Stomach (tissue), 19 donors: ENCODE results near the gene SMARCA5. TPM values are rescaled to one million over a fixed set of nuclear protein-coding genes. Genes with fewer than 3 reads are reported as not detected.

Source experiments
- DNase-seq, 2 donors: peaks; one replicate each; pipeline versions ENCODE4 v3.0.0 to v3.0.0-alpha.2; 2013 to 2019
- H3K27ac ChIP-seq, 5 donors: fragments of 200-600 bp in 4 of 5; sonication (generic) in 4 of 5; one replicate each; pipeline ENCODE4 v1.5.1; 2013 to 2019; ENCODE audit warnings: mild to moderate bottlenecking in 1 of 5, moderate library complexity in 1 of 5
- H3K27me3 ChIP-seq, 3 donors: fragments of 200-600 bp; sonication (generic); one replicate each; pipeline ENCODE4 v1.5.1; 2017 to 2019; ENCODE audit warnings: mixed run types in 1 of 3
- H3K36me3 ChIP-seq, 4 donors: fragments of 200-600 bp; sonication (generic); 1 replicate in 3 of 4; 2 replicates in 1 of 4; pipeline ENCODE4 v1.5.1; 2016 to 2019
- H3K4me1 ChIP-seq, 4 donors: fragments of 200-600 bp; sonication (generic); one replicate each; pipeline ENCODE4 v1.5.1; 2016 to 2019
- H3K4me3 ChIP-seq, 4 donors: fragments of 200-600 bp; sonication (generic) in 3 of 4; one replicate each; pipeline ENCODE4 v1.5.1; 2016 to 2019; ENCODE audit warnings: mild to moderate bottlenecking in 1 of 4
- H3K9me3 ChIP-seq, 4 donors: fragments of 200-600 bp; sonication (generic); one replicate each; pipeline ENCODE4 v1.5.1; 2016 to 2019
- EP300 ChIP-seq: sonication (generic); formaldehyde crosslinking; IDR thresholded peaks from one replicate; pipeline ENCODE4 v1.6.1; 2017; ENCODE audit warnings: antibody characterized with exemption
- POLR2A ChIP-seq, 4 donors: fragments of 450-650 bp; IDR thresholded peaks; one replicate each; pipeline ENCODE4 v1.6.1; 2016; ENCODE audit warnings: antibody characterized with exemption in 4 of 4, control low read depth in 2 of 4, mild to moderate bottlenecking in 1 of 4, moderate library complexity in 1 of 4
- POLR2AphosphoS5 ChIP-seq, 3 donors: sonication (generic); formaldehyde crosslinking; IDR thresholded peaks; one replicate each; pipeline ENCODE4 v1.6.1; 2016; ENCODE audit warnings: antibody characterized with exemption in 3 of 3
- WGBS, 5 donors: extraction: QIAGEN DNeasy Blood & Tissue Kit in 3 of 5; methylation state at CpG; one replicate each; pipeline versions ENCODE4 v1.1.5 to v1.1.7; 2013 to 2018; 5-methylcytosine and 5-hydroxymethylcytosine counted together
- intact Hi-C: fragments of 100-400 bp; cut with DNase I; formaldehyde crosslinking; loops from one replicate; pipeline ENCODE4 v1.15.1; 2023; ENCODE audit warnings: low total_unique reads
- long read RNA-seq, 10 donors: transcript quantifications; one replicate each; lab custom pipeline, GENCODE V29; 2026
- polyA plus RNA-seq, 3 donors: library from polyadenylated mRNA; stranded (reverse); fragments of 200-250 nt; gene quantifications; one replicate each; pipeline ENCODE4 v1.2.3, GENCODE V29; 2013
- total RNA-seq, 5 donors: library from RNA; depleted of rRNA; stranded (reverse); fragments of >200 nt; gene quantifications; one replicate each; pipeline versions ENCODE4 v1.1.0 to v1.2.3, GENCODE V29; 2014 to 2016
- TF ChIP-seq, protein P1 (sequence below), 7 experiments: fragments of 450-650 bp in 4 of 7; fragments of 200-600 bp in 3 of 7; sonication (generic) in 3 of 7; IDR thresholded peaks; one replicate each; pipeline ENCODE4 v1.5.1; 2016 to 2019; ENCODE audit warnings: antibody characterized with exemption in 7 of 7, control low read depth in 2 of 7, mild to moderate bottlenecking in 1 of 7
- donor health status: healthy with polysubstance abuse.
- donor health status: Bipolar disorder and iron deficiency.
- donor health status: healthy.

Gene SMARCA5, protein sequence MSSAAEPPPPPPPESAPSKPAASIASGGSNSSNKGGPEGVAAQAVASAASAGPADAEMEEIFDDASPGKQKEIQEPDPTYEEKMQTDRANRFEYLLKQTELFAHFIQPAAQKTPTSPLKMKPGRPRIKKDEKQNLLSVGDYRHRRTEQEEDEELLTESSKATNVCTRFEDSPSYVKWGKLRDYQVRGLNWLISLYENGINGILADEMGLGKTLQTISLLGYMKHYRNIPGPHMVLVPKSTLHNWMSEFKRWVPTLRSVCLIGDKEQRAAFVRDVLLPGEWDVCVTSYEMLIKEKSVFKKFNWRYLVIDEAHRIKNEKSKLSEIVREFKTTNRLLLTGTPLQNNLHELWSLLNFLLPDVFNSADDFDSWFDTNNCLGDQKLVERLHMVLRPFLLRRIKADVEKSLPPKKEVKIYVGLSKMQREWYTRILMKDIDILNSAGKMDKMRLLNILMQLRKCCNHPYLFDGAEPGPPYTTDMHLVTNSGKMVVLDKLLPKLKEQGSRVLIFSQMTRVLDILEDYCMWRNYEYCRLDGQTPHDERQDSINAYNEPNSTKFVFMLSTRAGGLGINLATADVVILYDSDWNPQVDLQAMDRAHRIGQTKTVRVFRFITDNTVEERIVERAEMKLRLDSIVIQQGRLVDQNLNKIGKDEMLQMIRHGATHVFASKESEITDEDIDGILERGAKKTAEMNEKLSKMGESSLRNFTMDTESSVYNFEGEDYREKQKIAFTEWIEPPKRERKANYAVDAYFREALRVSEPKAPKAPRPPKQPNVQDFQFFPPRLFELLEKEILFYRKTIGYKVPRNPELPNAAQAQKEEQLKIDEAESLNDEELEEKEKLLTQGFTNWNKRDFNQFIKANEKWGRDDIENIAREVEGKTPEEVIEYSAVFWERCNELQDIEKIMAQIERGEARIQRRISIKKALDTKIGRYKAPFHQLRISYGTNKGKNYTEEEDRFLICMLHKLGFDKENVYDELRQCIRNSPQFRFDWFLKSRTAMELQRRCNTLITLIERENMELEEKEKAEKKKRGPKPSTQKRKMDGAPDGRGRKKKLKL
- total RNA-seq (10 to 100 TPM; 15.2 to 78.0 (median 23.8) TPM), polyA plus RNA-seq (10 to 100 TPM; 10.3 to 13.3 (median 11.6) TPM)
- long read RNA-seq, donor 1, full-length matches to known transcripts, result 1 of 24 reads
- long read RNA-seq, donor 1, partial matches to known transcripts, result 23 of 24 reads
- long read RNA-seq, donor 1, other reads (novel, unspliced or antisense), result 0 of 24 reads
- long read RNA-seq, donor 2, full-length matches to known transcripts, result 8 of 8 reads
- long read RNA-seq, donor 2, partial matches to known transcripts, result 0 of 8 reads
- long read RNA-seq, donor 2, other reads (novel, unspliced or antisense), result 0 of 8 reads
- long read RNA-seq, donor 3, result 0 reads
- long read RNA-seq, donor 4, result 0 reads
- long read RNA-seq, donor 5, full-length matches to known transcripts, result 2 of 12 reads
- long read RNA-seq, donor 5, partial matches to known transcripts, result 10 of 12 reads
- long read RNA-seq, donor 5, other reads (novel, unspliced or antisense), result 0 of 12 reads
- long read RNA-seq, donor 6, full-length matches to known transcripts, result 4 of 21 reads
- long read RNA-seq, donor 6, partial matches to known transcripts, result 17 of 21 reads
- long read RNA-seq, donor 6, other reads (novel, unspliced or antisense), result 0 of 21 reads
- long read RNA-seq, donor 7, full-length matches to known transcripts, result 4 of 4 reads
- long read RNA-seq, donor 7, partial matches to known transcripts, result 0 of 4 reads
- long read RNA-seq, donor 7, other reads (novel, unspliced or antisense), result 0 of 4 reads
- long read RNA-seq, donor 8, full-length matches to known transcripts, result 3 of 8 reads
- long read RNA-seq, donor 8, partial matches to known transcripts, result 5 of 8 reads
- long read RNA-seq, donor 8, other reads (novel, unspliced or antisense), result 0 of 8 reads
- long read RNA-seq, donor 9, full-length matches to known transcripts, result 2 of 10 reads
- long read RNA-seq, donor 9, partial matches to known transcripts, result 8 of 10 reads
- long read RNA-seq, donor 9, other reads (novel, unspliced or antisense), result 0 of 10 reads
- long read RNA-seq, donor 10, full-length matches to known transcripts, result 1 of 7 reads
- long read RNA-seq, donor 10, partial matches to known transcripts, result 6 of 7 reads
- long read RNA-seq, donor 10, other reads (novel, unspliced or antisense), result 0 of 7 reads

DNA sequence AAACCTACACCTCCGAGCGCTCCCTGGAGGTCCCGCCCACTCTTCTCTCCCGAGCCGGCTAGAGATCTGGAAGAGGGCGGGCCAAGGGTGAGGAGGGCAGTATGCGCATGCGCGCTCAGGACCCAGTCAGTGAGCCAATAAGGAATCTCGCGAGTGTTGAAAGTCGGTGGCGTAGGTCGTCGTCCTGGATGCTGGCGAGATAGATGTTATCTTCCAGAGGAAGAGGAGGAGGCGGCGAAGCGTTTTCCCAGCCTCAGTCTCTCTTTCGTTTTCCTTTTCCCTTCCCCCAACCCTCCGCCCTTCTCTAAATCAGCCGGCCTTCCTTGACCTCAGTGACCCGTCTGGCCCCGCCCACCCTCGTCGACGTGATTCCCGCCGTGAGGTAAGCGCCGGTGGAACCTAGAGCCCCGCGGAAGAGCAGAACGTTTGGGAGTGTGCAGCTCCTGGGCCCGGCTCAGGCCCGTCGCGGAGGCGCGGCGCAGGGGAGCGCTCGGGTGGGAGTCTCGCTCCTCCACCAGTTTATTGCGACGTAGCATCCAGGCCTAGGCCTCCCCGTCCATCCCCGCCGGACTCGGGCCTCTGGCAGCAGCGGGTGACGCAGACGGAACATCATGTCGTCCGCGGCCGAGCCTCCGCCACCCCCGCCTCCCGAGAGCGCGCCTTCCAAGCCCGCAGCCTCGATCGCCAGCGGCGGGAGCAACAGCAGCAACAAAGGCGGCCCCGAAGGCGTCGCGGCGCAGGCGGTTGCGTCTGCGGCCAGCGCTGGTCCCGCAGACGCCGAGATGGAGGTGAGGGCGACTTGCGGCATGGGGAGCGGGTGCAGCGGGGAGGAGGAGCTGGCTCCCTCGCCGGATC, at the start of gene SMARCA5:
Gene SMARCA5 (plus strand): TSS at position 389 of the 855 bp plus-strand sequence. CDS start 223 bp downstream, at position 612.
- WGBS, 5 donors, result 0 to 1% (median 0%) methylated on average over 48 to 86 of the region's 86 CpGs
- intact Hi-C loops, result no loop called here

DNA sequence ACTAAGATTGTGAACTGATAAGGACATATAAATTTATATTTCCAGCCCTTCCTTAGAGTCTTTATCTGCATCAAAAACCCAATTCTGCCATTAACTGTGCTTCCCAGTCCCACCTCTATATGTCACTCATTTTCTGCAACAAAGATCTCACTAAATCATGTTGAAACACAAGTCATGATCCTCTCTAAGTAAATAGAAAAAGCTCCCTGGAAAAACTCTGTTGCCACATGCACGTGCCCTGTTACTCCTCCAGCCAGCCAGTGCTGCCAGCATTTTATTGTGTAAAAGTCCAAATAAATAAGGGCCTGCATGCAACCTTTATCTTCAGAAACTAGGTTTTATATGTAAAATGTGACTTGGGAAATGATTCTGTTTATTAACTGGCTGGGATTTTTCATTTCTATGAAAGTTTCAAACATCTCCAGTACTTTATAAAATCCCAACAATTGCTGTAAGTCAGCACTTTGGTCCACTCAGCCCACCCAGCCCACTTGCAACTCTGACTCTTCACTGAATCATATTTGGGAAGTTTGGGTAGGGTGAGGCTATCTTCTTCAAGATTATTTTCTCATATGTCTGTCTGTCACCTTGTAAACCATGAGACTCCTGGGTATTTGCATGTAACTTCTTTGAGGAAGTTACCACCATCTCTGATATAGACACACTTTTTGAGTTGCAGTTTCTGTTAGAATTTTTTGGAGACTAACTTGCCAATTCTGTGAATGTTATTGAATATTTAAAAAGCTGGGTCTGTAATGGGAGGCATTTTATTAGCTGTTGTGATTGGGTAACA, 40.0 kb upstream of the SMARCA5 start:
- H3K36me3 ChIP-seq, result peaks cover 6 to 49% (median 26%) of the 10 kb centered on the region in 4 donors

More for the DNA sequence above, at the start of gene SMARCA5:
- H3K9me3 ChIP-seq, result no peaks in the 10 kb centered on the region
- TF ChIP-seq POLR2AphosphoS5 (IDR thresholded peaks at IDR 0.05) (peak; percentile 75 to 96 (median 89)), POLR2A (IDR thresholded peaks at IDR 0.05) (peak in 2 of 4 donors; percentile 66 to 84), EP300 (no peak)
- TF ChIP-seq, protein P1, sequence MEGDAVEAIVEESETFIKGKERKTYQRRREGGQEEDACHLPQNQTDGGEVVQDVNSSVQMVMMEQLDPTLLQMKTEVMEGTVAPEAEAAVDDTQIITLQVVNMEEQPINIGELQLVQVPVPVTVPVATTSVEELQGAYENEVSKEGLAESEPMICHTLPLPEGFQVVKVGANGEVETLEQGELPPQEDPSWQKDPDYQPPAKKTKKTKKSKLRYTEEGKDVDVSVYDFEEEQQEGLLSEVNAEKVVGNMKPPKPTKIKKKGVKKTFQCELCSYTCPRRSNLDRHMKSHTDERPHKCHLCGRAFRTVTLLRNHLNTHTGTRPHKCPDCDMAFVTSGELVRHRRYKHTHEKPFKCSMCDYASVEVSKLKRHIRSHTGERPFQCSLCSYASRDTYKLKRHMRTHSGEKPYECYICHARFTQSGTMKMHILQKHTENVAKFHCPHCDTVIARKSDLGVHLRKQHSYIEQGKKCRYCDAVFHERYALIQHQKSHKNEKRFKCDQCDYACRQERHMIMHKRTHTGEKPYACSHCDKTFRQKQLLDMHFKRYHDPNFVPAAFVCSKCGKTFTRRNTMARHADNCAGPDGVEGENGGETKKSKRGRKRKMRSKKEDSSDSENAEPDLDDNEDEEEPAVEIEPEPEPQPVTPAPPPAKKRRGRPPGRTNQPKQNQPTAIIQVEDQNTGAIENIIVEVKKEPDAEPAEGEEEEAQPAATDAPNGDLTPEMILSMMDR (IDR thresholded peaks at IDR 0.05), result no peak
- H3K4me1 ChIP-seq, result peaks cover 20 to 49% (median 34%) of the 10 kb centered on the region in 4 donors
- H3K36me3 ChIP-seq, result peaks cover 7 to 14% (median 11%) of the 10 kb centered on the region in 4 donors
- peak; percentile 97 to 99 for DNase-seq
- H3K27ac ChIP-seq, result peak within 1 kb of the TSS; percentile 98 to 99 (median 98)
- peak within 1 kb of the TSS; percentile 70 to 82 (median 76) for H3K4me3 ChIP-seq
- H3K27me3 ChIP-seq, result no peaks in the 10 kb centered on the region

More for the DNA sequence above, 40.0 kb upstream of the SMARCA5 start:
- DNase-seq, result no peak
- H3K27ac ChIP-seq, result no peak overlapping the region
- no peaks in the 10 kb centered on the region for H3K4me1 ChIP-seq
- H3K9me3 ChIP-seq, result no peaks in the 10 kb centered on the region
- 70 to 96% (median 81%) methylated on average over 1 of the region's 1 CpG for WGBS, 5 donors
- no peaks in the 10 kb centered on the region for H3K27me3 ChIP-seq
- intact Hi-C loops, result no loop called here
- H3K4me3 ChIP-seq, result no peak overlapping the region
- TF ChIP-seq, protein P1 (IDR thresholded peaks at IDR 0.05), result no peak
- TF ChIP-seq POLR2AphosphoS5 (IDR thresholded peaks at IDR 0.05) (no peak), POLR2A (IDR thresholded peaks at IDR 0.05) (no peak), EP300 (no peak)
